NCI-H1105 treated with DMSO at 0.1 percent for 48 hours (cell line): Measurements from ENCODE around the gene FAM222B.
"Not testable (repeated sequence)": the region's sequence is repeated elsewhere in the genome, so short reads cannot be mapped to it uniquely, and the experiment has no call there.

Experiments used
- DNase-seq: peaks from one replicate; lab custom pipeline; 2025; lab: John Stamatoyannopoulos, UW

The FAM222B gene

GRCh38 chr17:28726627-28727491 lies 115.7 kb downstream of the FAM222B start:
- DNase-seq: peak; percentile 94

GRCh38 chr17:28726226-28726626 lies 116.4 kb downstream of the FAM222B start, which contains the start of gene TLCD1:
Gene TLCD1 (minus strand): TSS chr17:28726233. CDS start chr17:28726097, 136 bp downstream.
- DNase-seq: peak; percentile 56

GRCh38 chr17:28725660-28726225 lies 116.8 kb downstream of the FAM222B start:
- DNase-seq: peak; percentile 63

- DNase-seq: peak; percentile 41
Measured at GRCh38 chr17:28725166-28725659, 117.4 kb downstream of the FAM222B start.

GRCh38 chr17:28724500-28725165 lies 118.0 kb downstream of the FAM222B start:
- no peak for DNase-seq

GRCh38 chr17:28723836-28724499 lies 118.6 kb downstream of the FAM222B start:
- DNase-seq: not testable (repeated sequence)

GRCh38 chr17:28723159-28723835 lies 119.3 kb downstream of the FAM222B start:
- DNase-seq: no peak

- no peak for DNase-seq
Measured at GRCh38 chr17:28722417-28723158, 120.0 kb downstream of the FAM222B start.

GRCh38 chr17:28720997-28721329 lies 121.6 kb downstream of the FAM222B start:
- not testable (repeated sequence) for DNase-seq

GRCh38 chr17:28720247-28720996 lies 122.2 kb downstream of the FAM222B start:
- no peak for DNase-seq

GRCh38 chr17:28719021-28719433 lies 123.6 kb downstream of the FAM222B start:
- no peak for DNase-seq

GRCh38 chr17:28718333-28719020 lies 124.1 kb downstream of the FAM222B start:
- no peak for DNase-seq

- no peak for DNase-seq
Measured at GRCh38 chr17:28717578-28718332, 124.8 kb downstream of the FAM222B start, which contains the start of gene RAB34. Gene RAB34 (minus strand): TSS chr17:28717868. CDS start chr17:28717266, 602 bp downstream.

- DNase-seq: no peak
Measured at GRCh38 chr17:28716740-28717577, 125.6 kb downstream of the FAM222B start.

GRCh38 chr17:28715217-28715616 lies 127.4 kb downstream of the FAM222B start:
- DNase-seq: no peak

GRCh38 chr17:28714281-28714680 lies 128.3 kb downstream of the FAM222B start:
- DNase-seq: no peak

GRCh38 chr17:28712705-28713415 lies 129.7 kb downstream of the FAM222B start:
- no peak for DNase-seq
